Keratinocyte (primary cell): ENCODE measurements around the gene KMT5C. TPM values are rescaled to one million over a fixed set of nuclear protein-coding genes. Genes with fewer than 3 reads are reported as not detected.

Experiments
- DNase-seq: peaks from one replicate; pipeline ENCODE4 v3.0.0-alpha.2; 2011; ENCODE audit warnings: low read depth, missing footprints, low spot score
- FAIRE-seq: peaks from 2 replicates; lab custom pipeline; 2011; peaks lifted over from hg19 to GRCh38; lab: Jason Lieb, UNC
- H2AFZ ChIP-seq: 2 replicates; pipeline ENCODE4 v1.6.0; 2012; ENCODE audit warnings: low read length, control low read depth, inconsistent platforms; ENCODE audit not compliant: control insufficient read depth
- H3K27ac ChIP-seq: 2 replicates; pipeline ENCODE4 v1.5.1; 2011; ENCODE audit warnings: low read length; ENCODE audit not compliant: control insufficient read depth, insufficient read depth
- H3K27me3 ChIP-seq: 3 replicates; pipeline ENCODE4 v1.6.0; 2011; ENCODE audit warnings: low read length; ENCODE audit not compliant: control insufficient read depth, insufficient read depth; ENCODE audit errors: extremely low read depth
- H3K36me3 ChIP-seq, 2 experiments: 2 replicates in 1 of 2; 3 replicates in 1 of 2; pipeline ENCODE4 v1.5.1; 2011; ENCODE audit warnings: low read length in 2 of 2, mild to moderate bottlenecking in 1 of 2; ENCODE audit not compliant: control insufficient read depth in 2 of 2, insufficient read depth in 2 of 2; ENCODE audit errors: extremely low read depth in 1 of 2
- H3K4me1 ChIP-seq: 3 replicates; pipeline ENCODE4 v1.5.1; 2011; ENCODE audit warnings: low read length; ENCODE audit not compliant: control insufficient read depth, insufficient read depth; ENCODE audit errors: extremely low read depth
- H3K4me2 ChIP-seq: 3 replicates; pipeline ENCODE4 v1.6.0; 2011; ENCODE audit warnings: low read depth, low read length; ENCODE audit not compliant: control insufficient read depth, insufficient read depth; ENCODE audit errors: extremely low read depth
- H3K4me3 ChIP-seq, 3 experiments: fragments of 200-600 bp in 1 of 3; sonication (generic) in 1 of 3; 2 replicates in 2 of 3; 3 replicates in 1 of 3; pipeline ENCODE4 v1.5.1; 2011 to 2016; ENCODE audit warnings: low read length in 3 of 3, mild to moderate bottlenecking in 3 of 3, control low read depth in 2 of 3, inconsistent platforms in 1 of 3, low read depth in 1 of 3, mixed read lengths in 1 of 3, mixed run types in 1 of 3, moderate library complexity in 1 of 3; ENCODE audit not compliant: control insufficient read depth in 2 of 3, insufficient read depth in 2 of 3; ENCODE audit errors: extremely low read depth in 1 of 3
- H3K79me2 ChIP-seq: 2 replicates; pipeline ENCODE4 v1.6.0; 2012; ENCODE audit warnings: low read length; ENCODE audit not compliant: control insufficient read depth, insufficient read depth
- H3K9ac ChIP-seq: 3 replicates; pipeline ENCODE4 v1.6.0; 2011; ENCODE audit warnings: low read length; ENCODE audit not compliant: control insufficient read depth, insufficient read depth; ENCODE audit errors: extremely low read depth
- H3K9me1 ChIP-seq: 3 replicates; pipeline ENCODE4 v1.6.0; 2011; ENCODE audit warnings: low read length; ENCODE audit not compliant: control insufficient read depth, insufficient read depth; ENCODE audit errors: extremely low read depth
- H3K9me3 ChIP-seq: 2 replicates; pipeline ENCODE4 v1.5.1; 2012; ENCODE audit warnings: low read depth, low read length; ENCODE audit not compliant: control insufficient read depth
- H4K20me1 ChIP-seq: 3 replicates; pipeline ENCODE4 v1.6.0; 2011; ENCODE audit warnings: low read length; ENCODE audit not compliant: control insufficient read depth, insufficient read depth; ENCODE audit errors: extremely low read depth
- EZH2 ChIP-seq: IDR thresholded peaks from one replicate; pipeline ENCODE4 v1.6.1; 2012; ENCODE audit warnings: inconsistent platforms, mild to moderate bottlenecking, low read length, moderate library complexity
- dilution Hi-C: fragments of 300-500 bp; cut with MboI; formaldehyde crosslinking; loops from one replicate; pipeline ENCODE4 v1.7.0; 2020; ENCODE audit warnings: low sequenced_read_pairs; ENCODE audit not compliant: extremely low pct_ligation_motif_present
- polyA plus RNA-seq, 5 experiments: library from polyadenylated mRNA; depleted of rRNA in 3 of 5; stranded (reverse) in 3 of 5; stranded (forward) in 1 of 5; unstranded in 1 of 5; fragments of >200 nt; gene quantifications; 1 replicate in 1 of 5; 2 replicates in 3 of 5; 3 replicates in 1 of 5; pipeline versions ENCODE4 v1.2.1 to v1.2.3, GENCODE V29; 2011 to 2012; ENCODE audit warnings: missing spikeins in 2 of 5, low read depth in 1 of 5, low replicate concordance in 1 of 5
- TF ChIP-seq, protein P1 (sequence below), 3 experiments: IDR thresholded peaks in 1 of 3; conservative IDR thresholded peaks in 1 of 3; optimal IDR thresholded peaks in 1 of 3; 2 replicates in 2 of 3; 3 replicates in 1 of 3; pipeline versions ENCODE3 to v1.5.1; 2011; ENCODE audit warnings: low read length in 3 of 3, mild to moderate bottlenecking in 3 of 3, moderate library complexity in 2 of 3, control low read depth in 1 of 3, inconsistent platforms in 1 of 3; ENCODE audit not compliant: insufficient read depth in 2 of 3; ENCODE audit errors: extremely low read depth in 1 of 3

The KMT5C gene
- polyA plus RNA-seq, 1 donor (not counting 4 experiments of a cell fraction or from before 2014, with no cell fraction given), result 4.3 TPM

DNA sequence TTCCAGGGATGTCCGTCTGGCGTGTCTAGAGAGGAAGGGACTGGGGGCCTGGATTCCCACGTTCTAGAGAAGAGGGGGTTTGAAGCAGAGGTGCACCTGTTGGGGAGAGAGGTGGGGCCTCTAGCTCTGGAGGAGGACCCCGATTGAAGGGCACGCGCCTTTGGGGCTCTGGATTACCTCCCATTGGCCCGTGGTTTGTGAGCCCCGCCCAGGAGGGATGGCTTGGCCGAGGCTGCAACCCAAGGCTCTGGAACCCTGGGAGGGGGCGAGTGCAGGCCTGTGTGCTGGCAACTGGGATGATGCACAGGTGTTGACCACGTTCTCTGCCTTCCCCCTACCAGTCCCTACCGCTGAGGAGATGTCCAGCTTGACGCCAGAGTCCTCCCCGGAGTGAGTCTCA is 34.7 kb upstream of the KMT5C start:
- H3K27ac ChIP-seq, result no peak overlapping the region
- H3K4me3 ChIP-seq, result no peak overlapping the region
- dilution Hi-C loops, result no loop called here
- H3K27me3 ChIP-seq, result no peaks in the 10 kb centered on the region
- H3K9me3 ChIP-seq, result no peaks in the 10 kb centered on the region
- H3K4me1 ChIP-seq, result peaks cover 2% of the 10 kb centered on the region
- no peaks in the 10 kb centered on the region for H4K20me1 ChIP-seq
- FAIRE-seq (no peak), DNase-seq (no peak)
- no peaks in the 10 kb centered on the region for H3K36me3 ChIP-seq
- no peaks in the 10 kb centered on the region for H3K79me2 ChIP-seq
- no peaks in the 10 kb centered on the region for H3K9me1 ChIP-seq
- H2AFZ ChIP-seq, result no peak overlapping the region
- no peak for TF ChIP-seq EZH2
- TF ChIP-seq, protein P1, sequence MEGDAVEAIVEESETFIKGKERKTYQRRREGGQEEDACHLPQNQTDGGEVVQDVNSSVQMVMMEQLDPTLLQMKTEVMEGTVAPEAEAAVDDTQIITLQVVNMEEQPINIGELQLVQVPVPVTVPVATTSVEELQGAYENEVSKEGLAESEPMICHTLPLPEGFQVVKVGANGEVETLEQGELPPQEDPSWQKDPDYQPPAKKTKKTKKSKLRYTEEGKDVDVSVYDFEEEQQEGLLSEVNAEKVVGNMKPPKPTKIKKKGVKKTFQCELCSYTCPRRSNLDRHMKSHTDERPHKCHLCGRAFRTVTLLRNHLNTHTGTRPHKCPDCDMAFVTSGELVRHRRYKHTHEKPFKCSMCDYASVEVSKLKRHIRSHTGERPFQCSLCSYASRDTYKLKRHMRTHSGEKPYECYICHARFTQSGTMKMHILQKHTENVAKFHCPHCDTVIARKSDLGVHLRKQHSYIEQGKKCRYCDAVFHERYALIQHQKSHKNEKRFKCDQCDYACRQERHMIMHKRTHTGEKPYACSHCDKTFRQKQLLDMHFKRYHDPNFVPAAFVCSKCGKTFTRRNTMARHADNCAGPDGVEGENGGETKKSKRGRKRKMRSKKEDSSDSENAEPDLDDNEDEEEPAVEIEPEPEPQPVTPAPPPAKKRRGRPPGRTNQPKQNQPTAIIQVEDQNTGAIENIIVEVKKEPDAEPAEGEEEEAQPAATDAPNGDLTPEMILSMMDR (optimal IDR thresholded peaks at IDR 0.05 in 1 of 3, IDR thresholded peaks at IDR 0.05 in 1 of 3, conservative IDR thresholded peaks at IDR 0.05 in 1 of 3; ENCODE audit: extremely low read depth in 1 of 3, insufficient read depth in 2 of 3, low read length in 3 of 3), result no peak
- H3K9ac ChIP-seq, result no peak overlapping the region
- no peak overlapping the region for H3K4me2 ChIP-seq

DNA sequence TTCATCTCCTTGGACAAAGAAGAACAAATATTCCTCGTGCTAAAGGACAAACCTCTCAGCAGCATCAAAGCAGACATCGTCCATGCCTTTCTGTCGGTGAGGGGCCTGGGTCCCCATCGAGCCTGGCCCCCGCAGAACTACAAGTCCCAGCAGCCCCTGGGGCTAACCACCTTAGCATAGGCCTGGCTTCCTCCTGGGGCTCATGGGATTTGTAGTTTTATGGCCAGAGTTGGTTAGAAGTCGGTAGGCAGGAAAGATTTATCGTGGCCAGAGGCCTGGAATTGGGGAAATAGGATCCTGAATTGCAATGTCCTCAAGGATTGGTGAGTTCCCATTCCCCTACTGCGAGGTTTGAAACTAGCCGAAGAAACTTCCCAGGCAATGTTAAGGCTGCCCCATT is 34.2 kb upstream of the KMT5C start:
- Histone ChIP-seq H3K4me1 (peaks cover 2% of the 10 kb centered on the region), H3K27me3 (no peaks in the 10 kb centered on the region), H3K4me3 (no peak overlapping the region), H3K9me3 (no peaks in the 10 kb centered on the region), H4K20me1 (no peaks in the 10 kb centered on the region), H3K27ac (no peak overlapping the region), H3K4me2 (no peak overlapping the region), H2AFZ (no peak overlapping the region), H3K79me2 (no peaks in the 10 kb centered on the region), H3K36me3 (no peaks in the 10 kb centered on the region), H3K9ac (no peak overlapping the region), H3K9me1 (no peaks in the 10 kb centered on the region)
- no peak for DNase-seq
- dilution Hi-C loops, result no loop called here
- no peak for FAIRE-seq
- no peak for TF ChIP-seq EZH2

DNA sequence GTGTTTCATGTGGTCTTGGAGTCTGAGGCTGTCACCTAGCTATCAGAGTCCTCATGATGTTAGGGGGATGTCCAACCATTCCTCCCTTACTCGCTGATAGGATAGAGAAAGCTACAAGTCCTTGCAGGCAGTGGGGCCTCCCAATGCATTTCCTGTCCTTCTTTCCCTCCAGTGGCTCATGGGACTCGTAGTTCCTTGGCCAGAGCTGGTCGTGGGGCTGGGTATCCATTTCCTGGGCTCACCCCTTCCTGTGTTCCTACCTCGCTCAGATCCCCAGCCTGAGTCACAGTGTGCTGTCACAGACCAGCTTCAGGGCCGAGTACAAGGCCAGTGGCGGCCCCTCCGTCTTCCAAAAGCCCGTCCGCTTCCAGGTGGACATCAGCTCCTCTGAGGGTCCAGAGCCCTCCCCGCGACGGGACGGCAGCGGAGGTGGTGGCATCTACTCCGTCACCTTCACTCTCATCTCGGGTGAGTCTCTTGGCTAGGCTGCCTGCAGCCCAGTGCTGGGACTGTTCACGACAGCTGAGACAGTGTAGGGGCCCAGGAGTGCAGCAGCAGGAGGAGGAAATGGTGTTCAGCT is 33.6 kb upstream of the KMT5C start:
- Histone ChIP-seq H3K79me2 (no peaks in the 10 kb centered on the region), H3K27ac (no peak overlapping the region), H3K9me1 (no peaks in the 10 kb centered on the region), H2AFZ (no peak overlapping the region), H3K4me1 (peaks cover 2% of the 10 kb centered on the region), H3K9me3 (no peaks in the 10 kb centered on the region), H3K36me3 (no peaks in the 10 kb centered on the region), H3K27me3 (no peaks in the 10 kb centered on the region), H3K4me2 (no peak overlapping the region), H3K4me3 (no peak overlapping the region), H4K20me1 (no peaks in the 10 kb centered on the region), H3K9ac (no peak overlapping the region)
- no peak for DNase-seq
- no peak for FAIRE-seq
- no peak for TF ChIP-seq EZH2
- dilution Hi-C loops, result no loop called here
